ENCODE measurements around the gene MEIOB.
"Not testable (repeated sequence)": the region's sequence is repeated elsewhere in the genome, so short reads cannot be mapped to it uniquely, and the experiment has no call there.

Gene MEIOB

GRCh38 chr16:1810106-1810505, 61.9 kb downstream of the MEIOB start:
- DNase-seq (ENCODE audit: low read depth) = no peak

GRCh38 chr16:1809281-1809801, 62.6 kb downstream of the MEIOB start:
- no peak for DNase-seq (ENCODE audit: low read depth)

GRCh38 chr16:1808691-1809090, 63.3 kb downstream of the MEIOB start:
- no peak for DNase-seq (ENCODE audit: low read depth)

- DNase-seq (ENCODE audit: low read depth) = no peak
These were observed 64.3 kb downstream of the MEIOB start for GRCh38 chr16:1807626-1808025.

GRCh38 chr16:1800701-1801100, 71.3 kb downstream of the MEIOB start:
- DNase-seq (ENCODE audit: low read depth) = no peak

GRCh38 chr16:1799263-1799662, 72.7 kb downstream of the MEIOB start:
- DNase-seq (ENCODE audit: low read depth) = not testable (repeated sequence)

GRCh38 chr16:1794908-1795666, 76.9 kb downstream of the MEIOB start:
- no peak for DNase-seq (ENCODE audit: low read depth)

GRCh38 chr16:1794221-1794871, 77.6 kb downstream of the MEIOB start:
- DNase-seq (ENCODE audit: low read depth) = no peak

- no peak for DNase-seq (ENCODE audit: low read depth)
These were observed 78.3 kb downstream of the MEIOB start, which contains the start of gene IGFALS for GRCh38 chr16:1793578-1794220. IGFALS (minus strand) TSS chr16:1793705; CDS start chr16:1793652, 53 bp downstream.

- no peak for DNase-seq (ENCODE audit: low read depth)
These were observed 79.0 kb downstream of the MEIOB start for GRCh38 chr16:1792836-1793577.

- no peak for DNase-seq (ENCODE audit: low read depth)
These were observed 79.8 kb downstream of the MEIOB start for GRCh38 chr16:1791943-1792812.

GRCh38 chr16:1791256-1791942, 80.6 kb downstream of the MEIOB start:
- DNase-seq (ENCODE audit: low read depth) = no peak

- DNase-seq (ENCODE audit: low read depth) = no peak
These were observed 81.2 kb downstream of the MEIOB start for GRCh38 chr16:1790611-1791255.

GRCh38 chr16:1790261-1790610, 81.7 kb downstream of the MEIOB start:
- no peak for DNase-seq (ENCODE audit: low read depth)

GRCh38 chr16:1789643-1790045, 82.3 kb downstream of the MEIOB start:
- DNase-seq (ENCODE audit: low read depth) = no peak

GRCh38 chr16:1788708-1789100, 83.3 kb downstream of the MEIOB start:
- DNase-seq (ENCODE audit: low read depth) = no peak

- DNase-seq (ENCODE audit: low read depth) = no peak
These were observed 83.8 kb downstream of the MEIOB start for GRCh38 chr16:1788095-1788707.

- no peak for DNase-seq (ENCODE audit: low read depth)
These were observed 84.5 kb downstream of the MEIOB start for GRCh38 chr16:1787322-1788094.

- no peak for DNase-seq (ENCODE audit: low read depth)
These were observed 85.0 kb downstream of the MEIOB start for GRCh38 chr16:1787056-1787321.
